ENCODE data around the gene ZSCAN25. TPM values are rescaled to one million over a fixed set of nuclear protein-coding genes. Genes with fewer than 3 reads are reported as not detected.

The ZSCAN25 gene
- total and polyA plus RNA-seq, 7 donors: 3.6 to 19.9 (median 10.7) TPM

DNA sequence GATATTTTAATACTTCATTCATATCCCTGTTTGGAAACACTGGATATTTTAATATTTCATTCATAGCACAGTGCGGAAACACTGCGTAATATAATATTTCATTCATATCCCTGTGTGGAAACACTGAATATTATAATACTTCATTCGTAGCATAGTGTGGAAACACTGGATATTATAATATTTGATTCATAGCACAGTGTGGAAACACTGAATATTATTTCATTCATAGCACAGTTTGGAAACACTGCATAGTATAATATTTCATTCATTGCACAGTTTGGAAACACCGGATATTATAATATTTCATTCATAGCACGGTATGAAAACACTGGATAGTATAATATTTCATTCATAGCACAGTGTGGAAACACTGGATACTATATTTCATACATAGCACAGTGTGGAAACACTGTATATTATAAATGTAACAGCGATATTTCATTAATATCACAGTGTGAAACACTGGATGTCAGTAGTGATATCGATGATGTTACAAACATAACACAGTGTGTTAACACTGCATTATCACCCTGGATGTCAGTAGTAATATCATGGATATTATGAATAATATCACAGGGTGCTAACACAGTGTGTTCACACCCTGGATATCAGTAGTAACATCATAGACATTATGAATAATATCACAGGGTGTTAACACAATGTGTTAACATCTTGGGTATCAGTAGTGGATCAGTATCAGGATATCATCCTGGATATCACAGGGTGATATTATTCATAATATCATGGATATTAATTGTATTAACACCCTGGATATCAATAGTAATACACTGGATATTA is 21.6 kb upstream of the ZSCAN25 start:
- H3K4me1 ChIP-seq: no peaks in the 10 kb centered on the region
- TF ChIP-seq POLR2A (IDR thresholded peaks at IDR 0.05) (no peak), POLR2AphosphoS5 (IDR thresholded peaks at IDR 0.05) (no peak)
- WGBS, 2 donors: 69 to 84% methylated on average over 7 of the region's 7 CpGs
- DNase-seq: no peak
- no peaks in the 10 kb centered on the region for H3K36me3 ChIP-seq
- H3K4me3 ChIP-seq: no peak overlapping the region
- intact Hi-C loops (cut with DNase I): no loop called here
- no peaks in the 10 kb centered on the region for H3K9me3 ChIP-seq
- H3K27ac ChIP-seq: no peak overlapping the region
- H3K27me3 ChIP-seq: no peaks in the 10 kb centered on the region

DNA sequence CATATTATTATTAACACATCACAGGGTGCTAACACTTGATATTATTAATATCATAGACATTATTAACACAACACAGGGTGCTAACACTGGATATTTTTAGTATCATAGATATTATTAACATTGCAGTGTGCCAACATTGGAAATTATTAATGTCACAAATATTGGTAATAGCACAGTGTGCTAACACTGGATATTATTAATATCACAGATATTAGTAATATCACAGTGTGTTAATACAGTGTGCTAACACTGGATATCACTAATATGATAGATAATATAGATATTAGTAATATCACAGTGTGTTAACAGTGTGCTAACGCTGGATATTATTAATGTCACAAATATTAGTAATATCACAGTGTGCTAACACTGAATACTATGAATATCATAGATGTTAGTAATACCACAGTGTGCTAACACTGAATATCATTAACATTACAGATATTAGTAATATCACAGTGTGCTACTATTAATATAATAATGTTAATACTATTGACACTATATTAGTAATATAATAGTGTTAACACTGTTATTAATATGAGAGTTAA is 20.3 kb upstream of the ZSCAN25 start:
- Histone ChIP-seq H3K27me3 (no peaks in the 10 kb centered on the region), H3K36me3 (no peaks in the 10 kb centered on the region), H3K4me3 (no peak overlapping the region), H3K4me1 (no peaks in the 10 kb centered on the region), H3K27ac (no peak overlapping the region), H3K9me3 (no peaks in the 10 kb centered on the region)
- 80 to 97% methylated on average over 1 of the region's 1 CpG for WGBS, 2 donors
- TF ChIP-seq, protein P1, sequence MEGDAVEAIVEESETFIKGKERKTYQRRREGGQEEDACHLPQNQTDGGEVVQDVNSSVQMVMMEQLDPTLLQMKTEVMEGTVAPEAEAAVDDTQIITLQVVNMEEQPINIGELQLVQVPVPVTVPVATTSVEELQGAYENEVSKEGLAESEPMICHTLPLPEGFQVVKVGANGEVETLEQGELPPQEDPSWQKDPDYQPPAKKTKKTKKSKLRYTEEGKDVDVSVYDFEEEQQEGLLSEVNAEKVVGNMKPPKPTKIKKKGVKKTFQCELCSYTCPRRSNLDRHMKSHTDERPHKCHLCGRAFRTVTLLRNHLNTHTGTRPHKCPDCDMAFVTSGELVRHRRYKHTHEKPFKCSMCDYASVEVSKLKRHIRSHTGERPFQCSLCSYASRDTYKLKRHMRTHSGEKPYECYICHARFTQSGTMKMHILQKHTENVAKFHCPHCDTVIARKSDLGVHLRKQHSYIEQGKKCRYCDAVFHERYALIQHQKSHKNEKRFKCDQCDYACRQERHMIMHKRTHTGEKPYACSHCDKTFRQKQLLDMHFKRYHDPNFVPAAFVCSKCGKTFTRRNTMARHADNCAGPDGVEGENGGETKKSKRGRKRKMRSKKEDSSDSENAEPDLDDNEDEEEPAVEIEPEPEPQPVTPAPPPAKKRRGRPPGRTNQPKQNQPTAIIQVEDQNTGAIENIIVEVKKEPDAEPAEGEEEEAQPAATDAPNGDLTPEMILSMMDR (IDR thresholded peaks at IDR 0.05): no peak
- TF ChIP-seq POLR2A (IDR thresholded peaks at IDR 0.05) (no peak), POLR2AphosphoS5 (IDR thresholded peaks at IDR 0.05) (no peak), EP300 (IDR thresholded peaks at IDR 0.05) (no peak)
- no peak for DNase-seq
- intact Hi-C loops (cut with DNase I): no loop called here

DNA sequence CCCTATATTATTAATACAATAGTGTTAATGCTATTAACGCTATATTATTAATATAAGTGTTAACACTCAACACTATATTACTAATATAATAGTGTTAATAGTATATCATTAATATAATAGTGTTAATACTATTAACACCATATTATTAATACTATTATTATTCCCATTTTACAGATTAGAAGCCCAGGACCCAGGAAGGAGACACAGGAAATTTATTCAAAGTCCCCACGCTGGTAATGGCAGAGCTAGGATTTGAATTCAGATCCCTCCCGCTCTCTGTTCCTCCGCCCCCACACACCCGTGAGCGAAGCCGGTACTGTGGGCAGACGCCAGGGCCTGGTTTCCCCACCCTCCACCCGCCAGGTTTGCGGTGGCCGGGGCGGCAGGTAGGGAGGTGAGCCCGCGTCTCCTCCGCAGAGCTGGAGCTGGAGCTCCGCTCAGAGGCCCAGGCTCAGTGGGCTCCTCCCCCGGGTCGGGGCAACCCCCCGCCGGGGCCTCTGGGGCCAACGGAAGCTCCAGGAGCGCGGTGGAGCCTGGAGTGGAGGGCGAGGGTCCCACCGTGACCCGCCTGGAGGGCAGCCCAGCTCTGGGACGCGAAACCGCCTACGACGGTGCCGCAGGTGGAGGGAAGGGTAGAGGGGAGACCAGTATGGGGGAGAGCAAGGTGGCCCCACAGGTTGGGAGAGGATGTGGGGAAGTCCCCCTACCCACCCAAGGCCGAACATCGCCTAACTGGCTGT is 18.8 kb upstream of the ZSCAN25 start, which contains the start of gene TMEM225B:
TSS of gene TMEM225B (plus strand) at position 506 of the 740 bp plus-strand sequence. CDS start 6,122 bp downstream, outside the sequence.
- no peak for TF ChIP-seq POLR2AphosphoS5 (IDR thresholded peaks at IDR 0.05)
- TF ChIP-seq, protein P1 (IDR thresholded peaks at IDR 0.05): no peak
- TF ChIP-seq POLR2A (IDR thresholded peaks at IDR 0.05): no peak
- TF ChIP-seq EP300 (IDR thresholded peaks at IDR 0.05): no peak
- Histone ChIP-seq H3K27ac (no peak within 1 kb of the TSS), H3K4me1 (no peaks in the 10 kb centered on the region), H3K4me3 (no peak within 1 kb of the TSS), H3K9me3 (no peaks in the 10 kb centered on the region), H3K36me3 (no peaks in the 10 kb centered on the region), H3K27me3 (no peaks in the 10 kb centered on the region)
- 61 to 87% methylated on average over 34 of the region's 34 CpGs for WGBS, 2 donors
- intact Hi-C loops (cut with DNase I): no loop called here
- no peak for DNase-seq

DNA sequence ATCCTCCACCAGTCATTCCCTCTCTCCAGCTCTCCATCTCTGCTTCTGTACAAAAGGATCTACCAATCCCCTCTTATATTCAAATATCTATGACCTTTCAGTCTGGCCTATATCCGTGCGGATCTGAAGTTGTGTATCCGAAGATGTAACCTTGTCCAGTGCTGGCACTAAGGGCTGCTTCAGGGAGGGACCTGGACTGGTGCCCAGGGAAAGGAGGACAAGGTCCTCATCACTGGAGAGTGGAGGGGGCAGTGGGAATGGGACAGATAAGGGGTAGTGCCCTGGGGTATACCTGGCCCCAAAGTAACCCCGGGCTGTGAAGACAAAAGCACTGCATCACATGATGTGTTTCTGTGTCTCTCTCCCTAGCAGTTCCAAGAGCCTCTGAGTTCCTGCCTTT is 16.9 kb upstream of the ZSCAN25 start:
- Histone ChIP-seq H3K27ac (no peak overlapping the region), H3K27me3 (no peaks in the 10 kb centered on the region), H3K4me1 (no peaks in the 10 kb centered on the region), H3K4me3 (no peak overlapping the region), H3K9me3 (no peaks in the 10 kb centered on the region), H3K36me3 (no peaks in the 10 kb centered on the region)
- no peak for DNase-seq
- intact Hi-C loops (cut with DNase I): no loop called here
- TF ChIP-seq EP300 (IDR thresholded peaks at IDR 0.05) (no peak), POLR2A (IDR thresholded peaks at IDR 0.05) (no peak), POLR2AphosphoS5 (IDR thresholded peaks at IDR 0.05) (no peak)
- TF ChIP-seq, protein P1 (IDR thresholded peaks at IDR 0.05): no peak
- 64 to 81% methylated on average over 4 of the region's 4 CpGs for WGBS, 2 donors
